Rectal smooth muscle tissue (tissue), 1 donor: ENCODE measurements around the gene LMCD1.

Experiments
- H3K27ac ChIP-seq: one replicate; pipeline ENCODE4 v1.7.0; 2013; ENCODE audit warnings: low read depth, low read length, inconsistent platforms
- H3K27me3 ChIP-seq: one replicate; pipeline ENCODE4 v1.7.0; 2013; ENCODE audit warnings: low read length; ENCODE audit not compliant: control insufficient read depth, insufficient read depth
- H3K36me3 ChIP-seq: one replicate; pipeline ENCODE4 v1.7.0; 2013; ENCODE audit warnings: low read length; ENCODE audit not compliant: control insufficient read depth, insufficient read depth
- H3K4me1 ChIP-seq: one replicate; pipeline ENCODE4 v1.7.0; 2013; ENCODE audit warnings: low read length; ENCODE audit not compliant: control insufficient read depth, insufficient read depth
- H3K4me3 ChIP-seq: one replicate; pipeline ENCODE4 v1.7.0; 2013; ENCODE audit warnings: low read length
- H3K9ac ChIP-seq: one replicate; pipeline ENCODE4 v1.7.0; 2013; ENCODE audit warnings: low read length

The LMCD1 gene

GRCh38 chr3:8563146-8563545 is 61.5 kb downstream of the LMCD1 start:
- H3K4me1 ChIP-seq, result no peaks in the 10 kb centered on the region
- no peak overlapping the region for H3K27ac ChIP-seq
- H3K4me3 ChIP-seq, result no peak overlapping the region
- no peak overlapping the region for H3K9ac ChIP-seq
- H3K27me3 ChIP-seq, result no peaks in the 10 kb centered on the region
- H3K36me3 ChIP-seq, result no peaks in the 10 kb centered on the region

GRCh38 chr3:8563597-8563996 is 62.0 kb downstream of the LMCD1 start:
- Histone ChIP-seq H3K4me3 (no peak overlapping the region), H3K9ac (no peak overlapping the region), H3K27ac (no peak overlapping the region), H3K4me1 (no peaks in the 10 kb centered on the region), H3K27me3 (no peaks in the 10 kb centered on the region), H3K36me3 (no peaks in the 10 kb centered on the region)

GRCh38 chr3:8565376-8565775 is 63.8 kb downstream of the LMCD1 start:
- Histone ChIP-seq H3K4me1 (no peaks in the 10 kb centered on the region), H3K36me3 (no peaks in the 10 kb centered on the region), H3K4me3 (no peak overlapping the region), H3K27me3 (no peaks in the 10 kb centered on the region), H3K9ac (no peak overlapping the region), H3K27ac (no peak overlapping the region)

GRCh38 chr3:8567784-8568575 is 66.4 kb downstream of the LMCD1 start:
- Histone ChIP-seq H3K27me3 (no peaks in the 10 kb centered on the region), H3K4me1 (no peaks in the 10 kb centered on the region), H3K9ac (no peak overlapping the region), H3K4me3 (no peak overlapping the region), H3K36me3 (no peaks in the 10 kb centered on the region), H3K27ac (no peak overlapping the region)

GRCh38 chr3:8571256-8571655 is 69.6 kb downstream of the LMCD1 start:
- no peaks in the 10 kb centered on the region for H3K4me1 ChIP-seq
- H3K27me3 ChIP-seq, result no peaks in the 10 kb centered on the region
- H3K9ac ChIP-seq, result no peak overlapping the region
- no peaks in the 10 kb centered on the region for H3K36me3 ChIP-seq
- H3K27ac ChIP-seq, result no peak overlapping the region
- H3K4me3 ChIP-seq, result no peak overlapping the region

GRCh38 chr3:8573342-8573926 is 71.8 kb downstream of the LMCD1 start:
- no peaks in the 10 kb centered on the region for H3K27me3 ChIP-seq
- no peaks in the 10 kb centered on the region for H3K36me3 ChIP-seq
- H3K4me1 ChIP-seq, result no peaks in the 10 kb centered on the region
- no peak overlapping the region for H3K4me3 ChIP-seq
- no peak overlapping the region for H3K27ac ChIP-seq
- no peak overlapping the region for H3K9ac ChIP-seq

- no peaks in the 10 kb centered on the region for H3K36me3 ChIP-seq
- no peaks in the 10 kb centered on the region for H3K4me1 ChIP-seq
- no peak overlapping the region for H3K27ac ChIP-seq
- no peaks in the 10 kb centered on the region for H3K27me3 ChIP-seq
- H3K4me3 ChIP-seq, result no peak overlapping the region
- no peak overlapping the region for H3K9ac ChIP-seq
Measured at GRCh38 chr3:8574040-8574669, 72.5 kb downstream of the LMCD1 start.

GRCh38 chr3:8574670-8575322 is 73.2 kb downstream of the LMCD1 start:
- H3K4me1 ChIP-seq, result no peaks in the 10 kb centered on the region

GRCh38 chr3:8575364-8576104 is 73.9 kb downstream of the LMCD1 start:
- no peak overlapping the region for H3K9ac ChIP-seq
- H3K27me3 ChIP-seq, result no peaks in the 10 kb centered on the region
- no peaks in the 10 kb centered on the region for H3K36me3 ChIP-seq
- no peak overlapping the region for H3K4me3 ChIP-seq
- no peaks in the 10 kb centered on the region for H3K4me1 ChIP-seq
- no peak overlapping the region for H3K27ac ChIP-seq

More at GRCh38 chr3:8574670-8575322, 73.2 kb downstream of the LMCD1 start:
- Histone ChIP-seq H3K27ac (no peak overlapping the region), H3K27me3 (no peaks in the 10 kb centered on the region), H3K9ac (no peak overlapping the region), H3K36me3 (no peaks in the 10 kb centered on the region), H3K4me3 (no peak overlapping the region)

GRCh38 chr3:8576436-8576835 is 74.8 kb downstream of the LMCD1 start:
- no peak overlapping the region for H3K27ac ChIP-seq

GRCh38 chr3:8576841-8577571 is 75.4 kb downstream of the LMCD1 start:
- H3K9ac ChIP-seq, result no peak overlapping the region
- no peaks in the 10 kb centered on the region for H3K36me3 ChIP-seq
- no peaks in the 10 kb centered on the region for H3K27me3 ChIP-seq
- no peak overlapping the region for H3K4me3 ChIP-seq
- no peak overlapping the region for H3K27ac ChIP-seq
- no peaks in the 10 kb centered on the region for H3K4me1 ChIP-seq

More at GRCh38 chr3:8576436-8576835, 74.8 kb downstream of the LMCD1 start:
- no peaks in the 10 kb centered on the region for H3K4me1 ChIP-seq
- H3K27me3 ChIP-seq, result no peaks in the 10 kb centered on the region
- no peak overlapping the region for H3K9ac ChIP-seq
- no peaks in the 10 kb centered on the region for H3K36me3 ChIP-seq
- no peak overlapping the region for H3K4me3 ChIP-seq
